Activated CD4-positive, alpha-beta T cell treated with anti-CD3 and anti-CD28 coated beads, Interleukin-2, amount 10 ng/mL, durations not matched to agents 24 days and 14 days (primary cell): ENCODE data around the gene PSMB8. TPM values are rescaled to one million over a fixed set of nuclear protein-coding genes. Genes with fewer than 3 reads are reported as not detected.

ENCODE experiments used
- total RNA-seq: library from RNA; stranded (reverse); gene quantifications from 2 replicates; pipeline ENCODE4 v1.2.3, GENCODE V29; 2022

PSMB8 gene
- total RNA-seq, 1 donor from 2014 or later, result 342 TPM

Other genes starting within 250 kb of the PSMB8 start
- 3.6 and 4.0 TPM in 2 replicates for gene HLA-DQA1, start 206.6 kb downstream of the PSMB8 start, total RNA-seq
- 1.5 and 1.6 TPM in 2 replicates for gene HLA-DQB1, start 177.4 kb downstream of the PSMB8 start, total RNA-seq
- gene HLA-DQA2, start 102.7 kb downstream of the PSMB8 start, total RNA-seq, result 0.45 and 0.65 TPM in 2 replicates
- 0.28 and 0.72 TPM in 2 replicates for gene HLA-DQB2, start 80.5 kb downstream of the PSMB8 start, total RNA-seq
- gene HLA-DOB, start 27.0 kb downstream of the PSMB8 start, total RNA-seq, result 2.8 and 4.2 TPM in 2 replicates
- gene TAP2, start 5.3 kb downstream of the PSMB8 start, total RNA-seq, result 152 and 163 TPM in 2 replicates
- gene TAP1, start 9.7 kb upstream of the PSMB8 start, total RNA-seq, result 275 and 283 TPM in 2 replicates
- 249 and 257 TPM in 2 replicates for gene PSMB9, start 10.1 kb upstream of the PSMB8 start, total RNA-seq
- gene HLA-DMB, start 97.0 kb upstream of the PSMB8 start, total RNA-seq, result 0.75 and 0.80 TPM in 2 replicates
- gene HLA-DMA, start 109.0 kb upstream of the PSMB8 start, total RNA-seq, result 8.1 and 8.7 TPM in 2 replicates
- gene BRD2, start 124.5 kb upstream of the PSMB8 start, total RNA-seq, result 320 TPM in 2 replicates
- gene HLA-DOA, start 165.5 kb upstream of the PSMB8 start, total RNA-seq, result 0.21 and 0.38 TPM in 2 replicates
- 38.5 and 42.6 TPM in 2 replicates for gene HLA-DPA1, start 229.6 kb upstream of the PSMB8 start, total RNA-seq
- gene HLA-DPB1, start 231.9 kb upstream of the PSMB8 start, total RNA-seq, result 4.7 and 6.2 TPM in 2 replicates